Ishikawa (cell line): ENCODE data around the gene BMERB1.

Experiments used
- CEBPB ChIP-seq: IDR thresholded peaks from 2 replicates; pipeline ENCODE4 v1.6.1; 2012
- CREB1 ChIP-seq: IDR thresholded peaks from 2 replicates; pipeline ENCODE4 v1.6.1; 2012; ENCODE audit warnings: low read depth
- EGR1 ChIP-seq: IDR thresholded peaks from 2 replicates; pipeline ENCODE4 v1.6.1; 2012
- EP300 ChIP-seq: IDR thresholded peaks from 2 replicates; pipeline ENCODE4 v1.6.1; 2012; ENCODE audit warnings: borderline replicate concordance
- FOXM1 ChIP-seq: IDR thresholded peaks from 2 replicates; pipeline ENCODE4 v1.6.1; 2012; ENCODE audit warnings: low read depth, borderline replicate concordance
- MAX ChIP-seq: IDR thresholded peaks from 2 replicates; pipeline ENCODE4 v1.6.1; 2012
- RAD21 ChIP-seq: IDR thresholded peaks from 2 replicates; pipeline ENCODE4 v1.6.1; 2012; ENCODE audit warnings: low read depth
- REST ChIP-seq: IDR thresholded peaks from 2 replicates; pipeline ENCODE4 v1.6.1; 2012; ENCODE audit warnings: low read depth, mild to moderate bottlenecking
- TCF12 ChIP-seq: IDR thresholded peaks from 2 replicates; pipeline ENCODE4 v1.6.1; 2012; ENCODE audit warnings: low read depth
- TEAD4 ChIP-seq: IDR thresholded peaks from 2 replicates; pipeline ENCODE4 v1.6.1; 2012
- YY1 ChIP-seq: IDR thresholded peaks from 2 replicates; pipeline ENCODE4 v1.6.1; 2012; ENCODE audit warnings: low read depth

GRCh38 chr16:15523939-15524338, 89.6 kb downstream of the BMERB1 start:
- TF ChIP-seq EP300 (no peak), EGR1 (no peak), REST (no peak), YY1 (no peak), TEAD4 (no peak), CEBPB (no peak), MAX (no peak), CREB1 (no peak), RAD21 (no peak), TCF12 (no peak), FOXM1 (no peak)
